HG03135 (cell line): ENCODE data around the gene RBM24.

Experiments
- ATAC-seq: cut with Tn5 transposase; IDR thresholded peaks from one replicate; pipeline ENCODE4 v1.9.1; 2021; ENCODE audit warnings: mild to moderate bottlenecking, moderate library complexity; ENCODE audit not compliant: unreplicated experiment

The RBM24 gene

DNA sequence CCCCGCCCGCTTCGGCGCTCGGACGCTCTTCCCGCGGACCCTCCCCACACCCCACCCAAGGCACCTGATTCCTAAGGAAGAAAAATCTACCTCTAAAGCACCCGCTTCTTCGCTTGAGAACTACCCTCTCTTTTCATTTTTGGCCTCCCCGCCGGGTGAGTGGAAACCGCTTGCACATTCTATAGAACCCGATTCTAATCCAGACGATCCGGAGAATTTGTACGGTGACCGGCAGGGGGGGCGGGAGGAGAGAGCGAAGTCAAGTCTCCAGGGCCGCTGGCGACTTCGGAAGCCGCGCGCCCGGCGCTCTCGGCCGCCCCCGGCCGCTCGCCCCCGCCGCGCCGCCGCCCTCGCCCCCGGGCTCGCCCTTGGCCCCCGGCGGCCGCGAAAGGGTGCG, at the start of gene RBM24:
Gene RBM24, plus strand, starts transcription at position 262 of the 397 bp plus-strand sequence. CDS start 221 bp downstream, outside the sequence.
- ATAC-seq, result no peak

DNA sequence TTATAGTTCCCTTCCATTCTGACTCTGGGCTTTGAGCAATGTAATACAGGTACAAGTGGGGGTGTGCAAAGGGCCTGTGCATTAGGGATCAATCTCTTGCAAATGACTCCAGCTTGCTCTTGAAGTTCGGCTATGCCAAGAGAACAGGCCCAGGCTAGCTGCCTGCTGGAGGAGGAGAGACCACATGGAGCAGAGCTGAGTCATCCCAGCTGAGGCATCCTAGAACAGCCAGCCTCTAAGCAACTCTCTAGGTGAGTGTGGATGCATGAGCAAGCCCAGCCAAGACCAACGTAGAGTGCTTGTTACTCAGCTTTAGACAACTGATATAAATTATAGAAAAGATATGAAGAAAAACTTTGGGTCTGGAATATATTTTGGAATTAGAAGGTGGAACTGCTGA, 47.6 kb upstream of the RBM24 start:
- ATAC-seq, result no peak

DNA sequence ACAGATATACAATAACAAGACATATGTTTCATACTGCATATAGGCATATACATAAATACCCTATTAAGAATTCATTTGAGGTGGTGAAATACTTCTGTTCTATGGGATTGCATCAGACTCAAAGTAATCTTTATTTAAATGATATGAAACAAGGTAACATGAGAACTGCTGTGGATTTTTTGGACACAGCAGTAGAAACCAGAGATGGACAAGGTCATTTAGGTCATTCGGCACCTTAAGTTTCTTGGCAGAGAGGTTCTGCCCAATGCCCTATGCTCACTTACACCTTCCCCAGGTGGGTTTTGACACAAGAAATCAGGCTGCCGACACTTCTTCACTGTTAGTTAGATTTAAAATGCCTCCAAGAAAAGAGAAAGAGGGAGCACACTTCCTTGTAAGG, 43.9 kb upstream of the RBM24 start:
- ATAC-seq, result no peak

DNA sequence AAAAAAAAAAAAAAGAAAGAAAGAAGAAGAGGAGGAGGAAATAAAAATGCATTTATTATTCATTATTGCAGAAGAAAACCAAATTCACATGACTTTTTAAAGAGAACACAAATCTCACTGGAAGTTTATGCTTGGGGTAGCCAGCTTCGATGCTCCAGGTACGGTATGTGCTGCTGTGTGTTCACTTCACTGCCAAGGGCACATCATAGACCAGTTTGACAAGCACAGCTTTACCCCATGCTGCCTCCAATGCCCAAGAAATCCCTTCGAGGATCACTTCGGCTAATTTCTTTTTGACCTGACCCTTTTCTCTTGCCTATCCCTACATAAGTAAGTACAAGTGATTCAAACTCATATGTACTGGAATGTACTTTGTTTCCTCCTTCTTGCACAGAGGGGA, 41.9 kb upstream of the RBM24 start:
- no peak for ATAC-seq

DNA sequence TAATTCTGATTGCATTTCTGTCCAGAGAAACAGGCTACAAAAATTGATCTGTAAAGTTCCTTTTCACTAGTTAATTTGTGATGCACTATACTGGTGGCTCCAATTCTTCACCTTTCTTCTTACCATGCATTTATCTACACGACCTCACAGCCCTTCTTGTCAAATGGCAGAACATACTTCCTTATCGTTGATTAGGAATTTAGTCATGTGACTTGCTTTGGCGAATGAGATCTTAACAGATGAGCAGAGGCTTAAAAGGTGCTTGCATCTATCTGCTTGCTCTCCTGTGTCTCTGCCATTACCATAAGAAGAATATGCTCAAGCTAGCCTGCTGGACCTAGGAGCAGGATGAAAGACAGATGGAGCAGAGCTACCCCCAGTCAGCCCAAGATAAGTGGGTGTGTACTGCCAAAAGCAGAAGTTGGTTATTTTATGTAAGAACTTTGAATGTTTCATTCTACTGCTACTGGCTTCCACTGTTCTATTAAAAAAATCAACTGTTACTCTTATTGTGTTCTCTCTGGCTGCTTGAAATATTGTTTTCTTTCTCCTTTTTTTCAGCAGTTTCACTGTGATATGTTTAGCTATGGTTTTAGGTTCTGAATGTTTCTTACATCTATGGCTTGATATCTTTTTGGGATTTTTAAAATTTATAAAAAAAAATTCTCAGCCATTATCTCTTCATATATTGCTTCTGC, 40.2 kb upstream of the RBM24 start:
- ATAC-seq, result no peak

DNA sequence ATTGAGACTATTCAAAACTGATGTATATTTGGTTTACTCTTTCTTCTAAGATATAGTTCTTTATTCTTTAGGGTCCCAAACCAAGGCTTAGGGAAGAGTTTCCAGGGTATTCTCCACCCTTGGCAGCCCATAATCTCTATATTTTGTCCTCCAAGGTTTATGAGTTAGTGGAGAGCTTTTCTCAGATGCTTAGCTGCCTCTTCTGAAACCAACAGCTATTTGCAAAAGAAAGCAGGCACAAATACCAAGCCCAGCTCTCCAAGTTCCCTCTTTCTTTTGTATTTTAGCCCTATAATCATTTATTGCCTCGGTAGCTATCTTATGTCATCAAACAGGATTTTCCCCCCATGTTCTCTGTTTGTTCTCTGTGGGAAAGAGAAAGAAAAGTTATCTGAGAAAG, 39.1 kb upstream of the RBM24 start:
- no peak for ATAC-seq

DNA sequence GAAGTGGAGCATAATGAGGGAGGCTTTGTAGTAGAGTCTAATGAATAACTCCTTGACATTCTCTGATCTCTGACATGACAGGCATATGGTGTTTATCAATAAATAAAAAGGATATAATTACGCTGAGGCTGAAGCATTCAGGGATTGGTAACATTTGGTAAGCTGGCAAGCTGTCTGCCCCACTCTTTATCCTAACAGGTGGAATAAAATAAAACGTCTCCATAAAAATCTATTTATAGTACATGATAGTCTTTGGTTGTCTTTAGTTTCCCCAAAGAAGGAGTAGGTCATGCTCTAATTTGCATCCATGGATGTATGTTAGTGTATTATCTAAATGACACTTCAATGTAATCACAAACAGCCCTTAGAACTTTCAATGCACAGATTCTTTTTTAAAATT, 30.9 kb upstream of the RBM24 start:
- no peak for ATAC-seq

DNA sequence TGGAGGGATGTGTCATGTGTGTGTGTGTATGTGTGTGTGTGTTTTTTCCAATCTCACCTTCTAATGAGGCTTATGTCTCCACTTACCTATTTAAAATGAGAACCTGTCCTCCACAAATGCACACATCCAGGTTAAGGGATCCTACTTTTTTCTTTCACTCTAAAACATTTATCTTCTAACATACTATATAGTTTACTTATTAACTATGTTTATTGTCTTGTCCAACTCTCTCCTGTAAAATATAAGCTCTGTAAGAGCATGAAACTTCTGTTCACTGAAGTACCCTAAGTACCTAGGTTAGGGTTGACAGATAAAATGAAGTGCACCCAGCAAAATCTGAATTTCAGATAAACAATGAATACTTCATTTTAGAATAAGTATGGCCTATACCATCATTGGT, 29.2 kb upstream of the RBM24 start:
- ATAC-seq, result no peak

DNA sequence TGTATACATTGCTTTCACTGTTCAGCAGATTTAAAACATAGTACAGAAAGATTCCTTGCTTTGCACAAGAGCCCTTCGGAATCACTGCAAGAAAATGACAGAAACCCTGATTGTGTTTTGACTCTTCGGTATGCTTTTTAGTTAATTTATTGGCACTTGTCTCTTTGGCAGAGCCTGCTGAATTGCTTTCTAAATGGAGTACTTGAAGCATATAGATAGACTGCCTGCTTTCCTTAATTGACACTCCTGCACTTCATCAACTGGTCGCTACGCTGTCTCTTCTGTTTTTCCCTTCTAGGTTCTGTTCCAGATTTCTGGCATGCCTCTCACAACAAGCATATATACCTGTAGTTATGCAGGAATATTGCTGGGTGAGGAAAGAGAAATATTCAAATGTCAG, 22.4 kb upstream of the RBM24 start:
- ATAC-seq, result no peak

DNA sequence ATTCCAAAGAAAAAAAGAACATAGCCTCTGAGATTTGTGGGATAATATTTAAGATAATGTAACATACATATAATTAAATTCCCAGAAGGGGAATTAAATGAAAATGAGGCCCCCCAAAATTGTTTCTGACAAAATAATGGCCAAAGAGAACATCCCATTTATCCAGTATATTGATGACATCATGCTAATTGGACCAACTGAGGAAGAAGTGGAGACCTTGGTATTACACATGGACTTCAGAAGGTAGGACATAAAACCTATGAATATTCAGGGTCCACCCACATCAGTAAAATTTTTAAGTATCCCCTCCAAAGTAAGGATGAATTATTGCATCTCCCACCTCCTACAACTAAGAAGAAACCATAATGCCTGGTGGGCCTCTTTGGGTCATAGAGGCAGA, 15.6 kb upstream of the RBM24 start:
- no peak for ATAC-seq

DNA sequence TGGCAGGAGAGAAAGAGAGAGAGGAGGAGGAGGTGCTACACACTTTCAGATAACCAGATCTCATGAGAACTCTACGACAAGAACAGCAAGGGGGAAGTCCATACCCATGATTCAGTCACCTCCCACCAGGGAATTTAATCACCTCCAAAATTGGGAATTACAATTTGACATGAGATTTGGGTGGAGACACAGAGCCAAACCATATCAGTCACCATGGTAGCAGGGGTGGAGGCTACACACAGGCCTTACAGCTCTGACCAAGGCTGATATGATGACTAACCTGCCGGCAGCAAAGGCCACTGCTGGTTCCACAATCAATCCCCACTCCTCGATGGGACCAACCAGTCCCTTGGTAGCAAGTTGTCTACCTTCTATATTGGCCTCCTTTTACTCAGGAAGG, 13.6 kb upstream of the RBM24 start:
- no peak for ATAC-seq

DNA sequence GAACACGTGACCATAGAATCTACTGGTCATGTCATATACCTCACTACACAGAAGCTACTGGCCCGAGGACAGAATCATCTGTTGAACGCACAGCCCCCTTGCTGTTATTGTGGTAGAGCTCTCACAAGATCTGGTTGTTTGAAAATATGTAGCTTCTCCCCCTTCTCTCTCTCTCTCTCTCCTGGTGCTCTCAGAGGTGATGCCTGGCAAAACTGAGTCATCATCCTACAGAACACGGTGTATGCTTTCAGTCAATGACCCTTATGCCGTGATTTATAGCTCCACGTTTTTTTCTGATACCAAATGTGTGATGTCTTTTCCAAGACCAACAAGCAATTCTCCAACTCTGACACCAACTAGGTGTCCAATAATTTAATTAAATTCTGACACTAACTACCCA, 13.0 kb upstream of the RBM24 start:
- no peak for ATAC-seq

DNA sequence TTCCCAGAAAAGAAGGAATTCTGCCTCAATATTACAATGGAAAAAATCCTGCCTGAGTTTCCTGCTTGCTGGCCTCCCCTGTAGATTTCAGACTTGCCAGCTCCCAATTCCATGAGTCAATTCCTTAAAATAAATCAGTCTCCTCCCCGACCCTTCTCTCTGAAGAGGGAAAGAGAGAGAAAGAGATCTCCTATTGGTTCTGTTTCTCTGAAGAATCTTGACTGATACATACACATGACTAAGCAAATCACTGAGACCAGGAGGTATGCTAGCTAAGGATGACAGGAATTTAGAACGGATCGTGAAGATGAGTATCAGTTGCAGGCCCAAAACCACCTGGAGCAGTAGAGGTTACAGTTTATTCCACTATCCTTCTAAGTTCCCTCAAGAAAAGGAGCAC, 11.3 kb upstream of the RBM24 start:
- ATAC-seq, result no peak

DNA sequence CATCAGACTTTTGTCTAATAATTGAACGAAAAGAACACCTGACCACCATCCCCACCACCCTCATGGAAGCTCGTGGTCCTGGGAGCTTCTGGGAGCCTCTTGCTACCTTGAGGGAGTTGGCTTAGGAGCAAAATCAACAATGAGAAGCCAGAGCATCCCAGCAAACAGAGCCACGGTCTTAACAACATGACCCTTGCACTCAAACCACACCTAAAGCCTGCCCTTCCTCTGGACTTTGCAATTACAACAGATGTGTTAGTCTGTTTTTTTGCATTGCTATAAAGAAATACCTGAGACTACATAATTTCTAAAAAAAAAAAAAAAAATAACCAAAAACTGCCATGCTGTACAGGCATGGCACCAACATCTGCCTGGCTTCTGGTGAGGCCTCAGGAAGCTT, 9.5 kb upstream of the RBM24 start:
- ATAC-seq, result no peak

DNA sequence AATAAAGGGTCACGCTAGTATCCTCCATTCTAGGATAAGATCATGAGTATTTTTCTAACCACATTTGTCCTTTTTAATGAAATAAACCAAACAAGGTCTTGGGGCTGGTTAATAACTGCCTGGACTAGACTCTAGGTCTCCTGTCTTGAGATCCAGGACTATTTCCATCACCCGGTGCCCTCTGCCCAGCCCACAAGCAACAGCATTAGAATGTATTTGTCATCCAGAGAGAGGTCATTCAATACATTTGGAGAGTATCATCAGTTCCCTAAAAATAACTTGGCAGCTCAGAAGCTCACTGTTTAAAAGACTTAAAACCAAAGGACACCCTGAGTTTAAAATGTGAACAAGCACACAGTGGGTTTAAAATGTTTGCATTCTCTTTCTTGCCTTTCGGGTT, 4.4 kb upstream of the RBM24 start:
- ATAC-seq, result no peak

DNA sequence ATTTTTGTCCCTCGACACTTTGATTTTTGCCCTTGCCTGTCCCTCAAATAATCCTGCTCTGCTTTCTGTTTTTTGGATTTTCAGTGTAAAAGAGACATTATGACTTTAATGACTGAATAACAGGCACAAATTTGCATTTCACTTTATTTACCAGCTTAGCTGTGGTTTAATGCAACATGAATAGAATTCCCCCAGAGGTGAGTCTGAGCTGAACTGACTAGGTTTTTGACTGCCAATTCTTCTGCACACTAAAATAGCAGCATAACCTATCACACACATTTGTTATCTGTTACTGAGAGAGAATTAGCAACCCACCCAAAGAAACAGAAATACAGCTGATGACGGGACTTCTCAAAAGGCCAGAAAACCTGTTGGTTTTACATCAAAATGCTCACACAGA, 3.9 kb upstream of the RBM24 start:
- ATAC-seq, result no peak

DNA sequence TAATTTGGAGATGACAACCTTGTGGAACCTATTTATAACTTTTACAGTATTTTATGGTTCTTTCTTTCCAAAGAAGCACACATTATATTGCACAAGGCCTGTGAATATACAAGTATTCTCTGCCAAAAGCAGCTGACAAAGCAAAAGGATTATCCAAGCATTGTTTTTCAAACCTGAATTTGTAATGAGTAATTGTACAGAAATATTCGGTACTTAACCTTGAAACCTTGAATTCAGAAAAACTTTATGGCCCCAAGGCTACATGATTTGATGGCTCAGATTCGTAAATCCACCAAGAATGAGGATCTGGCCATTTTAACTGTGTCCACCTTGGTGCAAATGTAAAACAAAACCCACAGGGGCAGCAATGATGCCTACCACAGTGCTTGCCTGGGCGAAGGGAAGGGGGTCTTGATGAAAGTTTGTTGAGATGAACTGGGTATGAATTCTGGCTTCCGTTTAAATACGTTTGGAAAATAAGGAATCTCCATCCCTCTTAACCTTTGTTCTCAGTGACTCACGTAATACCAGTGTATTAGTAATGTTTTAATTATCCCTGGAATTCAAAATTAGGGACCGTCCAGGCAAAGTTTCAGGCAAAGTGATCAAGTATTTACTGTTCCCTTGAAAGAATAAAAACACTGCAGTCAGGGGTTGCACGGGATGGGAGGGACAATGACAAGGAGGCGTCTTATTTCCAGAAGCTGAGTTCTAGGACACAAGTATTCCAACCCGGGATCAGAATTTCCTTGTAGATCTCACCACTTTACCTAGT, 2.7 kb upstream of the RBM24 start:
- ATAC-seq, result no peak

DNA sequence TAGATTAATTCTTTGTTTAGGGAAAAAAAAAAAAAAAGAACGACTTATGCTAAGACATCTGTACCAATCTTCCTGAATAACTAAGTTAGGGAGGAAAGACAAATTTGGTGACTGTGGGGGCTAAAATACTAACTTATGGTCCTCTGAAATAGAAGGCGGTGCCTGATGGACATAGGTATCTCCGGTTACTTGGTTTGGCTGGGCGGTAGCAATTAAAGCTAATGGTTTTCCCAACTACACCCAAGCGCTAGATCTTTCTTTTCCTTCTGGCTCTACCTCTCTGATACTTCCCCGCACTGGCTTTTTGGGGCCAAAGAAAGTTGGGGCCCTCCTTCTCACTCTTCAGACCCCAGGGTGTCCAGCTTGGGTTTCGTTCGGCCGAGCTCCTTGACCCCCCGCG, 1.0 kb upstream of the RBM24 start:
- no peak for ATAC-seq

DNA sequence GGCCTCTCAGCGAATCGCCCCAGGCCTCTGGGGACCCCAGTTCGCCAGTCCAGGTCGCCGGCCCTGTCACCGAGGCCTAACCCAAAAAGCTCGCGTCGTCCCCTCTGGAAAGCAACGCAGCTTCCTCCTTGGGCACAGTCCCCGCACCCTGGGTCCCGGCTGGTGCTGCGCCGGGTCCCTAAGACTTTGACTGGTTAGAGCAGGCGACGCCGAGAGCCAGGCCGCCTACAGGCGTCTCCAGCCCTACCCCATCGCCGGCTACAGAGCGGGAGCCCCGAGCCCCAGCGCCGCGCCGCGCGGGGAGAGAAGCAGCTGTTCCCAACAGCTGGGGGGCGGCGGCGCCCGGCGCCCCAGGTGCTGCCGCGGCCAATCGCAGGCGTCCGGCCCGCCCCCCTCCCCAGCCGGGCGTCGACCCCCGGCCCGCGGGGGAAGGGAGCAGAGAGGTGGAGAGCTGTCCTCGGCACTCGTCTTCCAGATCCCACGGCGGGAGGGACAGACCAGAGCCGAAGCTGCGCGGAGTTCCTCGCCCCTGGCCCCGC, 540 bp upstream of the RBM24 start:
- no peak for ATAC-seq

DNA sequence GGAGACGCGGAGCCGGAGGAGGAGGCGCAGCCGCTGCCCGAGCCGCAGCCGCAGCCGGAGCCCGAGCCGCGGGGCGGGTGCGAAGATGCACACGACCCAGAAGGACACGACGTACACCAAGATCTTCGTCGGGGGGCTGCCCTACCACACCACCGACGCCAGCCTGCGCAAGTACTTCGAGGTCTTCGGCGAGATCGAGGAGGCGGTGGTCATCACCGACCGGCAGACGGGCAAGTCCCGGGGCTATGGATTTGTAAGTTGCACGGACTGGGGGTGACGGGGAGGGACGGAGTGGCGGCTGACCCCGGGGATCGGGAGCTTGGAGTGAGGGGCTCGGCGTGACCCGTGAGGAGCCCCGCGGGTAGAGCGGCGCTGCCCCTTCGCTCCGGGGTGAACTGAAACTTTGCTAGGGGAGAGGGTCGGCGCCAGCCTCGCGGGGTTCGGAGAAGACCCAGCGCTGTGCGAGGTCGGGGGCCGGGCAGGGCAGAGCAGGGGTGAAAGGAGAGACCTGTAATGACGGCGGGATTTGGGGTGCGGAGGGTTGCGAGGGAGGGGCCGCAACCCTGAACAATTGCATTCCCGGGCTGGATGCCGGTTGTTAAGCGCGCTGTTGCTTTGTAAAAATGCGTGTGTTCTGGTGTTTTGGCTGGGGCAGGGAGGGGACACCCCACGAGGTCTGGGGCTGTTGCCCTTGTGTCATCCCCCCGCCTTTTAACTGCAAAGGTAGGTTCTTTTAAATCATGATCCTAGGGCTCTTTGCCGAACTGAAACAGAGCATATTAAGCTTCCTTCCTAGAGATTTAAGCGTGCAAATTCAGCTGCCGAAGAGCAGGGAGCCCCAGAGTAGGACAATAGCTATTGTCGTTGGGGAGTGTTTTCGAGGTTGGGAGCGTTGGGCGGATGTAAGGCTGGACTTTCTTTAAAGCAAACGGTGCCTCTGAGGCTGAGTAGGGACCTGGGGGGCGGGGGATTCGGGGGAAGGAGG, 628 bp downstream of the RBM24 start:
- ATAC-seq, result no peak

DNA sequence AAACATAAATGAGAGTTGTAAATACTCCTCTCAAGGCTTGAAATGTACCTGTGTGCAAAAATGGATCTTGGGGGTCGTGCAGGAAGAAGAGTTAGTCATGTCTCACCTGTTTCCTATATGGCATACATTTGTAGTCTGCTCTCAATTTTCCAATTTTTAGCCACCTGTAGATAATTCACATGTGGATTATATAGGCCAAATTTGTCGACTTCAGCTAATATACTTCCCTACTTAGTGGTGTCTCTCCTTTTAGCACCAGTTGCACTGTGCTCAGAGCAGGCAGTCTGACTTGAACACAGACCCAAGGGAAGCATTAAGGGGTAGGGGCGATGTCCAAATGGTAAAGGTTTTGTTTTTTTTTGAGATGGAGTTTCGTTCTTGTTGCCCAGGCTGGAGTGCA, 1.9 kb downstream of the RBM24 start:
- no peak for ATAC-seq
